HG03039 (cell line): ENCODE data around the gene PIK3CD.

Source experiments
- ATAC-seq: cut with Tn5 transposase; IDR thresholded peaks from one replicate; pipeline ENCODE4 v1.9.1; 2021; ENCODE audit warnings: mild to moderate bottlenecking, moderate library complexity; ENCODE audit not compliant: unreplicated experiment

Gene PIK3CD

GRCh38 chr1:9764550-9764949 lies 113.0 kb downstream of the PIK3CD start:
- ATAC-seq: no peak

- ATAC-seq: no peak
Measured at GRCh38 chr1:9766759-9767442, 115.4 kb downstream of the PIK3CD start.

GRCh38 chr1:9767964-9768668 lies 116.6 kb downstream of the PIK3CD start:
- no peak for ATAC-seq

GRCh38 chr1:9768983-9769382 lies 117.5 kb downstream of the PIK3CD start:
- no peak for ATAC-seq

DNA sequence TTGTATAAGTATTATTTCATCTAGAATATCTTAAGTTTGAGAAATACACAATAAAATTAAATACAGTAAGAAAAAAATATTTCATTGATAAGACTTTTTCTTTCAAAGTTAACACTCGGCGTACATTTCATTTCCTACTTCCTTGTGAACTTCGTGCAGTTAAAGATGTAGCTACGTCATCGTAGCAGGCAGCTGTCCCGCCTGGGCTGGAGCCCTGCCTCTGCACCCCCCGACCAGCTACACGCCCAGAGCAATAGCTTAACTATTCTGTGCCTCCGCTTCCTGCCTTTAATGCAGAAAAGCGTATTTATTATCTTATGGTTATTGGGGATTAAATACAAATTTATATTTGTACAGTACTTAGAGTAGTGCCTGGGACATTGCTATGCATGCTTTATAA lies 118.8 kb downstream of the PIK3CD start:
- ATAC-seq: no peak

- no peak for ATAC-seq
Measured at GRCh38 chr1:9774712-9775679, 123.5 kb downstream of the PIK3CD start.

DNA sequence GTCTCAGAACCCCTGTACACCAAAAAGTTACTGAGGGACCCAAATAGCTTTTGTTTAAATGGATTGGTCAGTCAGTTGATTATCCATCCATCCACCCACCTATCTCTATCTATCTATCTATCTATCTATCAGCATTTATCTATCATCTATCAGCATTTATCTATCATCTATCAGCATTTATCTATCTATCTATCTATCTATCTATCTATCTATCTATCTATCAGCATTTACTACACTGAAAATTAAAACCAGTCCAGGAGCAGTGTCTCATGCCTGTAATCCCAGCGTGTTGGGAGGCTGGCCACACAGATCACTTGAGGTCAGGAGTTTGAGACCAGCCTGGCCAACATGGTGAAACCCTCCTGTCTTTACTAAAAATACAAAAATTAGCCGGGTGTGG lies 125.2 kb downstream of the PIK3CD start:
- ATAC-seq: no peak
